ENCODE data around the gene MYO18A. TPM values are rescaled to one million over a fixed set of nuclear protein-coding genes. Genes with fewer than 3 reads are reported as not detected.

Gene MYO18A
- total RNA-seq, 1 experiment from 2014 or later, result 89.9 TPM

DNA sequence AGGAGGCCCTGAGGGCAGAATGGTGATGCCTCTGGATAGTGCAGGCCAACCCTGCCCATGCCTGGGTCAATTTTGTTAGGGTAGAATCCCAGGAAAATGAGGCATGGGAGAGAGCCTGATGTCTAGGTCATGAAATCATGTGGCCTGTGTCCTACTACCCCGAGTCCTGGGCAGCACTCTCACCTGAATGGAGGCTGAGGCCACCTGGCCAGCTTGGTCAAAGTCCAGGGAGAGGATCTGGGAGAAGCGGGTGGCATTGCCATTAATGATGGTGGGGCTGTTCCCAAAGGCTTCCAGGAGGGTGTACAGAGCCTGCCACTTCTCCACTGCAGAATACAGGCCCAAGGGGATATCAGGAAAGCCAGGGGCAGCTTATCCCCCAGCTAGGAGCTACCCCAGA lies 59.8 kb downstream of the MYO18A start:
- H3K36me3 Mint-ChIP-seq (ENCODE audit: insufficient read depth, unreplicated experiment), result peaks cover 41% of the 10 kb centered on the region
- DNase-seq, result no peak
- H3K4me3 Mint-ChIP-seq (ENCODE audit: low read depth, unreplicated experiment), result no peak overlapping the region
- intact Hi-C loops (cut with micrococcal nuclease; ENCODE audit: unreplicated experiment), result no loop called here
- TF ChIP-seq, protein P1, sequence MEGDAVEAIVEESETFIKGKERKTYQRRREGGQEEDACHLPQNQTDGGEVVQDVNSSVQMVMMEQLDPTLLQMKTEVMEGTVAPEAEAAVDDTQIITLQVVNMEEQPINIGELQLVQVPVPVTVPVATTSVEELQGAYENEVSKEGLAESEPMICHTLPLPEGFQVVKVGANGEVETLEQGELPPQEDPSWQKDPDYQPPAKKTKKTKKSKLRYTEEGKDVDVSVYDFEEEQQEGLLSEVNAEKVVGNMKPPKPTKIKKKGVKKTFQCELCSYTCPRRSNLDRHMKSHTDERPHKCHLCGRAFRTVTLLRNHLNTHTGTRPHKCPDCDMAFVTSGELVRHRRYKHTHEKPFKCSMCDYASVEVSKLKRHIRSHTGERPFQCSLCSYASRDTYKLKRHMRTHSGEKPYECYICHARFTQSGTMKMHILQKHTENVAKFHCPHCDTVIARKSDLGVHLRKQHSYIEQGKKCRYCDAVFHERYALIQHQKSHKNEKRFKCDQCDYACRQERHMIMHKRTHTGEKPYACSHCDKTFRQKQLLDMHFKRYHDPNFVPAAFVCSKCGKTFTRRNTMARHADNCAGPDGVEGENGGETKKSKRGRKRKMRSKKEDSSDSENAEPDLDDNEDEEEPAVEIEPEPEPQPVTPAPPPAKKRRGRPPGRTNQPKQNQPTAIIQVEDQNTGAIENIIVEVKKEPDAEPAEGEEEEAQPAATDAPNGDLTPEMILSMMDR (IDR thresholded peaks at IDR 0.05; ENCODE audit: unreplicated experiment), result no peak
- CTCF ChIA-PET, result no interaction called here
- peaks cover 15% of the 10 kb centered on the region for H3K4me1 Mint-ChIP-seq (ENCODE audit: low read depth, unreplicated experiment)
- no peaks in the 10 kb centered on the region for H3K9me3 Mint-ChIP-seq (ENCODE audit: low read depth, unreplicated experiment)
- BruUV-seq (replicated peaks), result no TSS peak
- H3K27ac Mint-ChIP-seq (ENCODE audit: unreplicated experiment), result no peak overlapping the region
- no peaks in the 10 kb centered on the region for H3K27me3 Mint-ChIP-seq (ENCODE audit: unreplicated experiment)

- Mint-ChIP-seq H3K9me3 (ENCODE audit: low read depth, unreplicated experiment) (no peaks in the 10 kb centered on the region), H3K4me3 (ENCODE audit: low read depth, unreplicated experiment) (no peak overlapping the region), H3K36me3 (ENCODE audit: insufficient read depth, unreplicated experiment) (peaks cover 37% of the 10 kb centered on the region), H3K27ac (ENCODE audit: unreplicated experiment) (no peak overlapping the region), H3K27me3 (ENCODE audit: unreplicated experiment) (no peaks in the 10 kb centered on the region), H3K4me1 (ENCODE audit: low read depth, unreplicated experiment) (peaks cover 3% of the 10 kb centered on the region)
- no TSS peak for BruUV-seq (replicated peaks)
- CTCF ChIA-PET, result interaction anchor here (0.7 to 1.2 kb wide), 3 partner anchors 132 to 302 kb away, joined by 3 to 7 read pairs (median 3); no protein-coding TSS in a partner anchor
- TF ChIP-seq, protein P1 (IDR thresholded peaks at IDR 0.05; ENCODE audit: unreplicated experiment), result no peak
- no peak for DNase-seq
- intact Hi-C loops (cut with micrococcal nuclease; ENCODE audit: unreplicated experiment), result loop anchor here (10.0 kb wide), 1 partner anchor 394 kb away; the partner anchor contains the start of genes NEK8 and TLCD1
Measured at GRCh38 chr17:29119265-29119664, 60.9 kb downstream of the MYO18A start.

- BruUV-seq (replicated peaks), result no TSS peak
- H3K36me3 Mint-ChIP-seq (ENCODE audit: insufficient read depth, unreplicated experiment), result peaks cover 25% of the 10 kb centered on the region
- DNase-seq, result peak; percentile 84
- H3K4me1 Mint-ChIP-seq (ENCODE audit: low read depth, unreplicated experiment), result no peaks in the 10 kb centered on the region
- TF ChIP-seq, protein P1 (IDR thresholded peaks at IDR 0.05; ENCODE audit: unreplicated experiment), result peak; percentile 85
- no peaks in the 10 kb centered on the region for H3K27me3 Mint-ChIP-seq (ENCODE audit: unreplicated experiment)
- intact Hi-C loops (cut with micrococcal nuclease; ENCODE audit: unreplicated experiment), result loop anchor here (2.0 to 10.0 kb wide), 2 partner anchors 152 to 392 kb away; partner anchors contain the start of genes NEK8 and TLCD1
- CTCF ChIA-PET, result interaction anchor here (0.6 to 3.3 kb wide), 23 partner anchors 14 to 473 kb away, joined by 3 to 85 read pairs (median 5); partner anchors contain the start of genes BLTP2, MYO18A and TLCD1
- no peak overlapping the region for H3K4me3 Mint-ChIP-seq (ENCODE audit: low read depth, unreplicated experiment)
- H3K27ac Mint-ChIP-seq (ENCODE audit: unreplicated experiment), result no peak overlapping the region
- H3K9me3 Mint-ChIP-seq (ENCODE audit: low read depth, unreplicated experiment), result no peaks in the 10 kb centered on the region
Measured at GRCh38 chr17:29116804-29117753, 63.1 kb downstream of the MYO18A start.

- peak; percentile 47 for DNase-seq
- H3K4me1 Mint-ChIP-seq (ENCODE audit: low read depth, unreplicated experiment), result no peaks in the 10 kb centered on the region
- no peak overlapping the region for H3K27ac Mint-ChIP-seq (ENCODE audit: unreplicated experiment)
- intact Hi-C loops (cut with micrococcal nuclease; ENCODE audit: unreplicated experiment), result loop anchor here (2.0 to 10.0 kb wide), 2 partner anchors 151 to 391 kb away; partner anchors contain the start of genes NEK8 and TLCD1
- peaks cover 22% of the 10 kb centered on the region for H3K36me3 Mint-ChIP-seq (ENCODE audit: insufficient read depth, unreplicated experiment)
- CTCF ChIA-PET, result interaction anchor here (1.0 to 3.3 kb wide), 12 partner anchors 23 to 469 kb away, joined by 3 to 85 read pairs (median 5); partner anchors contain the start of genes MYO18A and TLCD1
- H3K9me3 Mint-ChIP-seq (ENCODE audit: low read depth, unreplicated experiment), result no peaks in the 10 kb centered on the region
- BruUV-seq (replicated peaks), result no TSS peak
- H3K27me3 Mint-ChIP-seq (ENCODE audit: unreplicated experiment), result no peaks in the 10 kb centered on the region
- TF ChIP-seq, protein P1 (IDR thresholded peaks at IDR 0.05; ENCODE audit: unreplicated experiment), result peak; percentile 61
- H3K4me3 Mint-ChIP-seq (ENCODE audit: low read depth, unreplicated experiment), result no peak overlapping the region
Measured at GRCh38 chr17:29115961-29116803, 64.0 kb downstream of the MYO18A start.

Data from Calu3 (cell line).